LNCaP clone FGC (cell line): Measurements from ENCODE around the gene LECT2.

Source experiments
- DNase-seq: peaks from one replicate; pipeline ENCODE4 v3.0.0-alpha.2; 2011; ENCODE audit warnings: low read depth
- H3K4me3 ChIP-seq: 2 replicates; pipeline ENCODE4 v1.5.1; 2011; ENCODE audit warnings: mild to moderate bottlenecking, low read depth, low read length, control low read depth
- TF ChIP-seq, protein P1 (sequence below): IDR thresholded peaks from 2 replicates; pipeline ENCODE4 v1.5.1; 2012; ENCODE audit warnings: mild to moderate bottlenecking; ENCODE audit not compliant: control insufficient read depth, insufficient read depth; ENCODE audit errors: extremely low read depth

Gene LECT2

DNA sequence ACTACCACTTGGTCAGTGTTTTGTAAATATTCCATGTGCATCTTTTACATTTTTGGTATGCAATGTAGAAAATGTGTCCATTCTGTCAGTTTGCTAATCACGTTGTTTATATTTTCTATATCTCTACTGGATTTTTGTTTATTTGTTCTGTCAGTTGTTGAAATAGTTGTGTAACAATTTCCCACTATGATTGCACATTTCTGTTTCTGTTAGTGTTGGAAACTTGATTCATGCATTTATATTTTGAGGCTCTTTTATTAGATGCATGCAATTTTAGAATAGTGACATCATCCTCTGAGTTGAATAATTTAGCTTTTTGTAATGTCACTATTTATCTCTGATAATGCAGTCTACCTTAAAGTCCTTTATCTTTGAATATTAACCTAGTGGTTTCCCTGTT is 25.8 kb upstream of the LECT2 start:
- no peak for DNase-seq
- H3K4me3 ChIP-seq: no peak overlapping the region
- TF ChIP-seq, protein P1, sequence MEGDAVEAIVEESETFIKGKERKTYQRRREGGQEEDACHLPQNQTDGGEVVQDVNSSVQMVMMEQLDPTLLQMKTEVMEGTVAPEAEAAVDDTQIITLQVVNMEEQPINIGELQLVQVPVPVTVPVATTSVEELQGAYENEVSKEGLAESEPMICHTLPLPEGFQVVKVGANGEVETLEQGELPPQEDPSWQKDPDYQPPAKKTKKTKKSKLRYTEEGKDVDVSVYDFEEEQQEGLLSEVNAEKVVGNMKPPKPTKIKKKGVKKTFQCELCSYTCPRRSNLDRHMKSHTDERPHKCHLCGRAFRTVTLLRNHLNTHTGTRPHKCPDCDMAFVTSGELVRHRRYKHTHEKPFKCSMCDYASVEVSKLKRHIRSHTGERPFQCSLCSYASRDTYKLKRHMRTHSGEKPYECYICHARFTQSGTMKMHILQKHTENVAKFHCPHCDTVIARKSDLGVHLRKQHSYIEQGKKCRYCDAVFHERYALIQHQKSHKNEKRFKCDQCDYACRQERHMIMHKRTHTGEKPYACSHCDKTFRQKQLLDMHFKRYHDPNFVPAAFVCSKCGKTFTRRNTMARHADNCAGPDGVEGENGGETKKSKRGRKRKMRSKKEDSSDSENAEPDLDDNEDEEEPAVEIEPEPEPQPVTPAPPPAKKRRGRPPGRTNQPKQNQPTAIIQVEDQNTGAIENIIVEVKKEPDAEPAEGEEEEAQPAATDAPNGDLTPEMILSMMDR: no peak

DNA sequence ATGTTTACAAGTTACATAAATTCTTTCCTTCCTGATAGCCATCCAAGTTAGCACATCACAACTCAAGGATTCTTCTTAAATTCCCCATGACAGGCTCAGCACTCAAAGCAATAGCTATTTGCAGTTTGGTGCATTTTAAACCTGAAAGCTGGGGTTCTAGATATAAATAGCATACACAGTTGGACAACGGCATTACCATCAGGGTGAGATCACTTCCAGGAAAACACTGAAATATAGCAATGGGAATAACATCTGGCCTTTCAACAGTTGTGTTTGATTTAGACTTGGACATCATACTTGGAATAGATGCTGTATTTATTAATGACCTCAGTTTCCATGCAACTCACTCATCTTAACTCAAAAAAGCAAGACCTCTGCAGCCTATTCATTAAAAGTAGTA is 24.7 kb upstream of the LECT2 start:
- TF ChIP-seq, protein P1: no peak
- no peak for DNase-seq
- H3K4me3 ChIP-seq: no peak overlapping the region

DNA sequence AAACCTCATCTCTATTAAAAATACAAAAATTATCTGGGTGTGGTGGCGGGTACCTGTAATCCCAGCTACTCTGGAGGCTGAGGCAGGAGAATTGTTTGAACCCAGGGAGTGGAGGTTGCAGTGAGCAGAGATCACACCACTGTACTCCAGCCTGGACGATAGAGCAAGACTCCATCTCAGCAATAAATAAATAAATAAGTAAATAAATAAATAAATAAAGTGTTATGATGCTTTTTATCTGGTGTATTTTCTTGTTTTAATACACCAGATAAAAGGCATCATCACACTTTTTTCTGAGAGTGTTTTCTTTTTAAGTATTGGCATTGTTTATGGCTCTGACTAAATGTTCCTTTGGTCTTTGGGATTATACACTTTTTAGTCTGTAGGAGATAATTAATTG is 24.2 kb upstream of the LECT2 start:
- TF ChIP-seq, protein P1: no peak
- H3K4me3 ChIP-seq: no peak overlapping the region
- DNase-seq: no peak

DNA sequence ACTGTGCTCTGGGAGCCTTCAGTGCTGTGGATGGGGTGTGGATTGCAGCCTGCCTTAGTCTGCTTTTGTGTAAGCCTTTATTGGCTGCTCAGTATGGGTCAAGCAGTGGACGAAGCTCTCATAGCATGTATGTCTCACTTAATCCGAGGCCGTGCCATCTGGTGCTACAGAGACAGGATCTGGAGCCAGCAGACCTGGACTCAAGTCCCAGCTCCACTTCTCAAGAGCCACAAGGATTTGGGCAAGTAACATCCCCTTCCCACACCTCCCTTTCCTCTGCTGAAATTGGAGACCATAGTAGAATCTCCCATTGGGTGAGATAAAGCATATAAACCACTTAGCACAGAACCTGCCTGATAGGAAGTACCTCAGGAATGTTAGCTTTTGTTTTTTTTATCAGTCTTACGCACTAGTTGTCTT is 23.4 kb upstream of the LECT2 start:
- DNase-seq: no peak
- TF ChIP-seq, protein P1: no peak
- no peak overlapping the region for H3K4me3 ChIP-seq

DNA sequence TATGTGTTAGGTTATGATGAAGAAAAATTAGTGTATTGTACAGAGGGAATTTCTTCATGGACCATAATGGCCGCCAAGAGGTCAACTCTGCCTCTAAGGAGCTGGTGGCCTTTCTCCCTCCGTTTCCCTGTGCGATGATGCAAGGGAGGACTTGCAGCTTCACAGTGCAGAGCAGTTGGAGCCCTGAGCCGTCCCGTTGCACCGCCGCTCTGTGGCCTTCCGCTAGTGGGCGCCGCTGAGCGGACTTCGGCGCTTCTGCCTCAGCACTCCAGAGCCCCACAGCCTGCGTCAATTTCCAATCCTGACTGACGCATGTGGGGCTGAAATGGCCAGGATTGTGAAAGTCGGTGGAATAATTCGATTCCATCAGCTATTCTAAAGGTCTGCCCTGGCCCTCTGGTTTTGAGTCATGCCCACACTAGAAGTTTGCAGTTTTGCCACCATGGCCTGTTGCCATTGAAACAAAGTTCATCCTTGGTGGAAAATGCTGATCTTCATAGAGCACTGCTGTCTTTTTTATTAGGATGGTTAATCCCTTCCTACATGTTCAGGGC is 22.7 kb upstream of the LECT2 start:
- no peak overlapping the region for H3K4me3 ChIP-seq
- no peak for DNase-seq
- TF ChIP-seq, protein P1: peak; percentile 29

DNA sequence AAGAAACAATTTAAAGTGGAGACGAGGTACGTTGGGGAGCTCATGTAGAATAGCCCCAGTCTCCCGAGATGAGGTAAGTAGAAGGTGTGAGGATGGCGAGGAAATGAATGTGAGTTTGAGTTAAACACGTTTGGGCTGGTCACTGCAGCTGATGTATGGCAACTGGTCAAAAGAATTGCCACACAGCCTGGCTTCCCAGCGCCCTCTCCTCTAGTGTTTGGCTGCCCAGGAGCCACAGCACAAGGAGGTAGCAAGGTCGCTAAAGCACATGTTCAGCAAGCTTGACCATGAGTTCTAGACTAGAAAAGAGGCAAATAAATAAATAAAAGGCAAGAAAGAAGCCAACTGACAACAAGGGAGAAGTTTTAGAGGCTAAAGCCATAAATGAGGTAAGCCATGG is 21.4 kb upstream of the LECT2 start:
- no peak for DNase-seq
- H3K4me3 ChIP-seq: no peak overlapping the region
- TF ChIP-seq, protein P1: no peak

DNA sequence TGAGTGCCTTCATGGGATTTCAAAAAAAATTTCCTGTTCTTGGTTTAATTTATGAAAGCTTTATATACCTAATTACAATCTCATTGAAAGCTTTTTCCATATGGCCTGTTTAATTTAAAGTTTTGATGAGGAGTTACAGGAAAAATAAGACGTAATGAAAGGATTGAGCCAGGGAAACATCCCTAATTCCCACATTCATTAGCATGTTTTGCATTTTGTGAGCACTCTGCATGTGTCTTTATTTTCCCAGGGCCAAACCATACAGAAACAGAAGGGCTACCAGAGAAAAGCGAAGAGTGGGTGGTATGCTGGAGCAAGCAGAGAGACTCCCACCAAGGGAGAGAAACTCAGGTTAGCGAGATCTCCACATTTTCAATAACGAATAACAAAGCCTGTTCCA is 20.3 kb upstream of the LECT2 start:
- no peak overlapping the region for H3K4me3 ChIP-seq
- no peak for DNase-seq
- TF ChIP-seq, protein P1: no peak
